ENCODE measurements around the gene KIF26A. TPM values are rescaled to one million over a fixed set of nuclear protein-coding genes. Genes with fewer than 3 reads are reported as not detected.

The KIF26A gene
- total RNA-seq, 3 donors from 2014 or later = 1.4 to 4.6 (median 2.2) TPM

DNA sequence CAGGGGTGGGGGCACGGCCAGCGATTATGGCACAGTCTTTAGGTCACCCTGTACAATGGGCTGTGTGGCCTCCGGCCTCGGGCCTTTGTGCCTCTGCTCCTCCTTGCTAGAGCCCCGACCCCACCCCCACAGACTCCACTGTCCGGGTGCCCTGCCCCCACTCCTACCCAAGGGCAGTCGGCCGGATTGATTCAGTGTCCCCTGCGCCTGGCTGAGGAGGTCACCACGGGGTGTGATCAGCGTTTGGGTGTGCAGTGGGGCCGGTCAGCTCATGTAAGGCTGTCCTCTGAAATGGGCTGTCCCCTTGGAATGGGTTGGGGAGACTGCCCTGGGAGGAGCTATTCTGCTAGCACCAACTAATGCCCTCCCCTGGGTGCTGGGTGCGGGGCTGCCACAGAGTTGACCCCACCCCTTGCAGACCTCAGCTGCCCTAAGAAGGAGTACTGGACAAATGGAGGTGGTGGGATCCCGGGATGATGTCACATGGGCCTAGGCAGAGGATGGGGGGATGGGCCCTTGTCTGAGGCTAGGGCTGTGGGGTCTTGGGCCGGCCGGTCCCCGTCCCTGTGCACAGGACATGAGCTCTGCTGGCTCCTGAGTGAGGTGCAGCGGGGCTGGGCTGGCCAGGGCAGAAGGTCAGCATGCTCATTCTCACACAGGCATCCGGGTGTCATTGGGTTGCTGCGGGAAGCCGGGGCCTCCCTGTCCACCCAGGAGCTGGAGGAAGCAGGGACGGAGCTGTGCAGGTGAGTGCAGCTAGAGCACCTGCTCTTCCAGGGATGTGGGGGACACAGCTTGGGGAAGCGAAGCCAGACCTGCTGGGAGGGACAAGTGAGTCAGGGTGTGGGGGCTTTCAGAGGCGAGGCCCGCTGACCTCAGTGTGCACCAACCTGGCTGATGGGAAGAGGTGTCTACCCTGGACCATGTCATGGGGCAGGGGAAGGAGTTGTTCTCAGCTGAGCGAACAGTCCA lies 29.5 kb upstream of the KIF26A start:
- intact Hi-C loops (cut with DNase I; ENCODE audit: low total_unique reads) = no loop called here
- DNase-seq (ENCODE audit: low spot score in 2 of 2) = peak in 1 of 2 donors; percentile 52
- TF ChIP-seq, protein P1, sequence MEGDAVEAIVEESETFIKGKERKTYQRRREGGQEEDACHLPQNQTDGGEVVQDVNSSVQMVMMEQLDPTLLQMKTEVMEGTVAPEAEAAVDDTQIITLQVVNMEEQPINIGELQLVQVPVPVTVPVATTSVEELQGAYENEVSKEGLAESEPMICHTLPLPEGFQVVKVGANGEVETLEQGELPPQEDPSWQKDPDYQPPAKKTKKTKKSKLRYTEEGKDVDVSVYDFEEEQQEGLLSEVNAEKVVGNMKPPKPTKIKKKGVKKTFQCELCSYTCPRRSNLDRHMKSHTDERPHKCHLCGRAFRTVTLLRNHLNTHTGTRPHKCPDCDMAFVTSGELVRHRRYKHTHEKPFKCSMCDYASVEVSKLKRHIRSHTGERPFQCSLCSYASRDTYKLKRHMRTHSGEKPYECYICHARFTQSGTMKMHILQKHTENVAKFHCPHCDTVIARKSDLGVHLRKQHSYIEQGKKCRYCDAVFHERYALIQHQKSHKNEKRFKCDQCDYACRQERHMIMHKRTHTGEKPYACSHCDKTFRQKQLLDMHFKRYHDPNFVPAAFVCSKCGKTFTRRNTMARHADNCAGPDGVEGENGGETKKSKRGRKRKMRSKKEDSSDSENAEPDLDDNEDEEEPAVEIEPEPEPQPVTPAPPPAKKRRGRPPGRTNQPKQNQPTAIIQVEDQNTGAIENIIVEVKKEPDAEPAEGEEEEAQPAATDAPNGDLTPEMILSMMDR (IDR thresholded peaks at IDR 0.05) = no peak
- TF ChIP-seq POLR2AphosphoS5 (IDR thresholded peaks at IDR 0.05) (no peak), POLR2A (IDR thresholded peaks at IDR 0.05) (no peak)
- Histone ChIP-seq H3K36me3 (no peaks in the 10 kb centered on the region), H3K4me3 (no peak overlapping the region), H3K27ac (no peak overlapping the region), H3K4me1 (no peaks in the 10 kb centered on the region), H3K9me3 (no peaks in the 10 kb centered on the region), H3K27me3 (peaks cover 0 to 60% of the 10 kb centered on the region in 2 donors)

DNA sequence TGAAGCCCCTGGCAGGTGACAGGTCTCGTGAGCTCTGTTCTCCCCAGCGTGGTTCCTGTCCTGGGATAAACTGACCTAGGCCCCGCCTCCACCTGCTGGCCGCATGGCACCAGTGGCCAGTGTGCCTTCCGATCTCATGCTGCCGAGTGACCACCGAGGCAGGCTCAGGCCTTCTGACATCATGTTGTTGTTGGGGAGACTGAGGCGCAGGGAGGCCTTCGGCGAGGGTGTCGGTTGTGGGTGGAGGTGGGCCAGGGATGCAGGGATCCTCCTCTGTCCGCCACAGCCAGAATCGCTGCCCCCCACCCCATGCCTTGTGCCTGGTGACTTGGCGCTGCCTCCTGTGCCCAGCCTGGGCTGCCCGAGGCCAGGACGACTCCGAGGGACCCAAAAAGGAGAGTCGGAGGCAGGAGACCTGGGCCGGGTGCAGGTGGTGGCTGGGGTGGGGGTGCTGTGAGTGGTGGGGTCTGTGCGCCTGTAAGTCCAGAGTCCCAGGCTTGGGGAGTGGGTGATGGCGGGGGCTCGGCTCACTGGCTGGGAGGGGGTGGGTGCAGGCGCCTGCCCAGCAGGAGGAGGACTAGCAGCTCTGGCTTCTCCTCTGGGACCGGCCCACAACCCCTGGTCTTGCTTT lies 28.5 kb upstream of the KIF26A start:
- Histone ChIP-seq H3K36me3 (no peaks in the 10 kb centered on the region), H3K27ac (no peak overlapping the region), H3K27me3 (peaks cover 4 to 69% of the 10 kb centered on the region in 2 donors), H3K4me3 (no peak overlapping the region), H3K4me1 (no peaks in the 10 kb centered on the region), H3K9me3 (no peaks in the 10 kb centered on the region)
- TF ChIP-seq, protein P1 (IDR thresholded peaks at IDR 0.05) = no peak
- no peak for TF ChIP-seq POLR2AphosphoS5 (IDR thresholded peaks at IDR 0.05)
- no peak for TF ChIP-seq POLR2A (IDR thresholded peaks at IDR 0.05)
- peak in 1 of 2 donors; percentile 43 for DNase-seq (ENCODE audit: low spot score in 2 of 2)
- intact Hi-C loops (cut with DNase I; ENCODE audit: low total_unique reads) = no loop called here

DNA sequence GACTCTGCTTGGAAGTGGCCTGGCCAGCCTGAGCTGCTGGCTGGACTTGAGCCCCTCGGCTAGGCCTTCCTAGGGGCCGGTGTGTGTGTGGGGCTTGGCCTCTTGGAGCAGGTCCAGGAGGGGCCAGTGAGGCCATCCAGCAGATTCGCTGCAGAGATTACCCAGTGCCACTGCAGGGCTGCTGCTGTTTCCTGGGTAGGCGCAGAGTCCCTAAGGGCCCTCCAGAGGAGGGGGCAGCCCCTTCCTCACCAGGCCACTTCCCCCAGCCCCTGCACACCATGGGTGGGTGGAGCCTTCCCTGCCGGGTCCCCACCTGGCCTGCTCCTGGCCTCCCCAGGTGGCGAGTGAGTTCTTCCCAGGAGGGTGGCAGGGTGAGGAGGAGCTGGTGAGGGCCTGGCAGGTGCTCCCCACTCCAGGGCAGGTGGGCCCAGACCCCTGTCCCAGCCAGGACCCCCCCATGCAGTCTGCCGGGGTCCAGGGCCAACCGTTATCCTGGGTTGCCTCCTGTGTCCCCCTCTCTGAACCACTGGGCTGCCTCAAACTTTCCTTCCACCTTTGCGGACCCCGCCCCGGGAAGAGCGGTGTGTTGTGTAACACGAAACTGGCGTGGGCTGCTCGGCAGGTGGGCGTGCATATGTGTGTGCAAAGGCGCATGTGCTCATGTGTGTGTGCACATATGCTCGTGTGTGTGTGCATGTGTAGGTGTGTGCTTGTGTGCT lies 27.7 kb upstream of the KIF26A start:
- no peaks in the 10 kb centered on the region for H3K36me3 ChIP-seq
- no peaks in the 10 kb centered on the region for H3K9me3 ChIP-seq
- intact Hi-C loops (cut with DNase I; ENCODE audit: low total_unique reads) = no loop called here
- H3K4me1 ChIP-seq = no peaks in the 10 kb centered on the region
- H3K27ac ChIP-seq = no peak overlapping the region
- peaks cover 5 to 70% of the 10 kb centered on the region in 2 donors for H3K27me3 ChIP-seq
- peak in 1 of 2 donors; percentile 48 for DNase-seq (ENCODE audit: low spot score in 2 of 2)
- no peak overlapping the region for H3K4me3 ChIP-seq
- no peak for TF ChIP-seq POLR2A (IDR thresholded peaks at IDR 0.05)
- no peak for TF ChIP-seq POLR2AphosphoS5 (IDR thresholded peaks at IDR 0.05)
- TF ChIP-seq, protein P1 (IDR thresholded peaks at IDR 0.05) = no peak

DNA sequence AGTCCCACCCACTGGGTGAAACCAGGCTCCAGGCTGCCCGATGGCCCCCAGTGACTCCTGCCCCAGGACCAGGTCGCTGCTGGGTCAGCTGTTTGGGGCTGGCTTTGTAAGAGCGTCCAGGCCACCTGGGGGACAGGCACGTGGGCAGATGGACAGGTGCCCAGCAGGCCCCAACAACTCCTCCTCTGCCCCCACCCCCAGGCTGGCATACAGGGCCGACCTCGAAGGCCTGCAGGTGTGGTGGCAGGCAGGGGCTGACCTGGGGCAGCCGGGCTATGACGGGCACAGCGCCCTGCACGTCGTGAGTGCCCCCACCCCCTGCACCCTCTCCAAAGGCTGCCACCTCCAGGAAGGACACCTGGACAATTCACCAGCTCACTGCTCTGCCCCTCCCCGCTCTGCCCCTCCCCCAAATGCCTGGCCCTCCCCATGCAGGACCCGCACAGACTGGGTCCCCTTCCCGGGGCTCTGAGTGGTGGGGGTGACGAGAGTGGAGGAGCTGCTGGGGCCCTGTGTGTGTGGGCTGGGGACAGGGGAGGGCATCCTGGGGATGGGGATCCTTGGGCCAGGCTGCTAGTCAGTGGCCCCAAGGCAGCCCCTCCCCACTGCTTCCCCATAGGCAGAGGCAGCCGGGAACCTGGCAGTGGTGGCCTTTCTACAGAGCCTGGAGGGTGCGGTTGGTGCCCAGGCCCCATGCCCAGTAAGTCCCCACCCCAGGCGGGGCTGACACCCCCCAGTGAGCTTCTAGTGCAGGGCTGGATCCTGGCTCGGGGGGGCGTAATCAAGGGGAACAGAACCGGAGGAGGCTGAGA lies 26.9 kb upstream of the KIF26A start:
- Histone ChIP-seq H3K27me3 (peaks cover 5 to 70% of the 10 kb centered on the region in 2 donors), H3K4me1 (no peaks in the 10 kb centered on the region), H3K4me3 (no peak overlapping the region), H3K27ac (no peak overlapping the region), H3K36me3 (no peaks in the 10 kb centered on the region), H3K9me3 (no peaks in the 10 kb centered on the region)
- TF ChIP-seq, protein P1 (IDR thresholded peaks at IDR 0.05) = no peak
- TF ChIP-seq POLR2A (IDR thresholded peaks at IDR 0.05) (no peak), POLR2AphosphoS5 (IDR thresholded peaks at IDR 0.05) (no peak)
- intact Hi-C loops (cut with DNase I; ENCODE audit: low total_unique reads) = no loop called here
- DNase-seq (ENCODE audit: low spot score in 2 of 2) = peak in 1 of 2 donors; percentile 50

Measured in breast epithelium (tissue), 4 donors.